Measurements from ENCODE around the gene SGSM2.

Gene SGSM2

DNA sequence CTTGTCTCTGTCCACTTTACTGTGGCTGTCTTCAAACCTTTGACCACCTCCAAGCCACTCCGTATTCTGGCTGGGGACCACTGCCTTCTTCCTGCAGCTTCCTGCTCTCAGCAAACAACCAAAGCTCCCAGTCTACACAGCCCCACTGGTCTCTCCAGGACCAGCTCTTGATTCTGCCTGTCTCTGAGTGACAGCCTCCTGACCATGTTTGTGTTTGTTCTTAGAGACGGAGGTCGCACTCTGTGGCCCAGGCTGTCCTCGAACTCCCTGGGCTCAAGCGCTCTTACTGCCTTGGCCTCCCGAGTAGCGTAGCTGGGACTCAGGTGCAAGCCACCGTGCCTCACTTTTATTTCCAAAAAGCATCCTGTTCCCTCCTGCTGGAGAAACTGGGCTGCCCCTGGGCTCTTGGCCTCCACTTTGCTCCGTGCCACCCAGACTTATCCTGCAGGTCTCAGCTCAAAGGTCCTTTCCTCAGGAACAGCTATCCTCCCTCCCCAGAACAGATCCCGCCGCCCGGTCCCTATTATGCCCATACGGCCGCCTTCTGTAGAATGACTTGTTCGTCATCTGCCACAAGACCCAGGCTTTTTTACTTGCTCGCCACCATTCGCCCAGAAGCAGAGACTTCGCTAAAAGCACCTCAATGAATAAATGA is 54.4 kb downstream of the SGSM2 start:
- H3K4me3 ChIP-seq (replicated peaks; ENCODE audit: insufficient read depth, low read length), result peak overlapping the region; percentile 35
- H3K27ac ChIP-seq (replicated peaks), result peak overlapping the region; percentile 99
- no peak for TF ChIP-seq GABPA (IDR thresholded peaks at IDR 0.05; ENCODE audit: low read depth)
- no peak for TF ChIP-seq REST (IDR thresholded peaks at IDR 0.05; ENCODE audit: insufficient replicate concordance, low read depth)
- TF ChIP-seq SPI1 (IDR thresholded peaks at IDR 0.05; ENCODE audit: borderline replicate concordance, low read depth), result no peak
- TF ChIP-seq CTCF (IDR thresholded peaks at IDR 0.05; ENCODE audit: insufficient read depth, low read length), result no peak
- TF ChIP-seq POLR2AphosphoS5 (IDR thresholded peaks at IDR 0.05; ENCODE audit: low read depth), result no peak

GRCh38 chr17:2392252-2393173 is 55.2 kb downstream of the SGSM2 start:
- H3K27ac ChIP-seq (replicated peaks), result peak overlapping the region; percentile 99
- peak; percentile 83 to 97 for DNase-seq (ENCODE audit: low read depth in 1 of 2, low spot score in 1 of 2)
- H3K27me3 ChIP-seq (ENCODE audit: insufficient read depth, poor library complexity, severe bottlenecking), result no peaks in the 10 kb centered on the region
- H3K4me3 ChIP-seq (replicated peaks; ENCODE audit: insufficient read depth, low read length), result peak overlapping the region; percentile 43
- TF ChIP-seq POLR2AphosphoS5 (IDR thresholded peaks at IDR 0.05; ENCODE audit: low read depth) (no peak; the same call in 1 of the 2 replicates), SPI1 (IDR thresholded peaks at IDR 0.05; ENCODE audit: borderline replicate concordance, low read depth) (peak; percentile 87)

More for the DNA sequence above, 54.4 kb downstream of the SGSM2 start:
- no peaks in the 10 kb centered on the region for H3K27me3 ChIP-seq (ENCODE audit: insufficient read depth, poor library complexity, severe bottlenecking)
- no peak for DNase-seq (ENCODE audit: low read depth in 1 of 2, low spot score in 1 of 2)

DNA sequence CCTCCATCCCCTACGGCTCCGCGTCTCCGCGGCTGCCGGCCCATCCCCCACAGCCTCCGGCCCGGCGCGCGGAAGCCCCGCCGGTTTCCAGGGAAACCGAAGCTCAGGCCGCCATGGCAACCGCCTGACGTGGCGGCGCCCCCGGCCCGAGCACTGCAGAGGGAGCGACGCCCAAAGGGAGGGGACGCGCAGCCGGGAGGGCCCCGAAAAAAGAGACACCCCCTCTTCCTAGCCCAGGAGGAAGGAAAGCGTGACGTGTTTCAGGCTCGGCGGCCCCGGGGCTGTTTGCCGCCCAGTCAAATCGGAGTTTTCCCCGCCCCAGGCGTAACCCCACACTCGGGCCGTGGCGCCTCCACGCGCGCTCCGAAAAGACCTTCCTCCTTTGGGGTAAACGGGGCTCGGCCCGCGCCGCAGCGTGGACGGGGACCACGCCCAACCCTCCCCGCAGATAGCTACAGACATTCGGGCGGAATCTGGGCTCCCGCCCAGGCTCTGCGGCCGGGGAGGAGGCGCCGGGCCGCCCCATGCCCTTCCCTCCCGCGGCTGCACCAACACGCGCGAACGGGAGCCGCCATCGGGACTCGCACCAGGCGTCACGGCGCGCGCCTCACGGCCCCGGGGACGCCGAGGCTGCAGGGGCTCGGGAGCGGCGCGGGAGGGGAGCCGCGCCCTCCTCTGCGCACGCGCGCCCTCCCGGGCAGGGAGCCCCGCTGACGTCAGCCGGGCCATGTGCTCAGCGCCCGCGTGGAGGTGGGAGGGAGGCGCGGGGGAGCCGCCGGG is 56.1 kb downstream of the SGSM2 start:
- peak; percentile 34; the same call in 1 of the 2 replicates for TF ChIP-seq POLR2AphosphoS5 (IDR thresholded peaks at IDR 0.05; ENCODE audit: low read depth)
- no peak for TF ChIP-seq REST (IDR thresholded peaks at IDR 0.05; ENCODE audit: insufficient replicate concordance, low read depth)
- DNase-seq (ENCODE audit: low read depth in 1 of 2, low spot score in 1 of 2), result peak; percentile 60 to 64
- no peaks in the 10 kb centered on the region for H3K27me3 ChIP-seq (ENCODE audit: insufficient read depth, poor library complexity, severe bottlenecking)
- peak overlapping the region; percentile 99 for H3K27ac ChIP-seq (replicated peaks)
- H3K4me3 ChIP-seq (replicated peaks; ENCODE audit: insufficient read depth, low read length), result peak overlapping the region; percentile 43

DNA sequence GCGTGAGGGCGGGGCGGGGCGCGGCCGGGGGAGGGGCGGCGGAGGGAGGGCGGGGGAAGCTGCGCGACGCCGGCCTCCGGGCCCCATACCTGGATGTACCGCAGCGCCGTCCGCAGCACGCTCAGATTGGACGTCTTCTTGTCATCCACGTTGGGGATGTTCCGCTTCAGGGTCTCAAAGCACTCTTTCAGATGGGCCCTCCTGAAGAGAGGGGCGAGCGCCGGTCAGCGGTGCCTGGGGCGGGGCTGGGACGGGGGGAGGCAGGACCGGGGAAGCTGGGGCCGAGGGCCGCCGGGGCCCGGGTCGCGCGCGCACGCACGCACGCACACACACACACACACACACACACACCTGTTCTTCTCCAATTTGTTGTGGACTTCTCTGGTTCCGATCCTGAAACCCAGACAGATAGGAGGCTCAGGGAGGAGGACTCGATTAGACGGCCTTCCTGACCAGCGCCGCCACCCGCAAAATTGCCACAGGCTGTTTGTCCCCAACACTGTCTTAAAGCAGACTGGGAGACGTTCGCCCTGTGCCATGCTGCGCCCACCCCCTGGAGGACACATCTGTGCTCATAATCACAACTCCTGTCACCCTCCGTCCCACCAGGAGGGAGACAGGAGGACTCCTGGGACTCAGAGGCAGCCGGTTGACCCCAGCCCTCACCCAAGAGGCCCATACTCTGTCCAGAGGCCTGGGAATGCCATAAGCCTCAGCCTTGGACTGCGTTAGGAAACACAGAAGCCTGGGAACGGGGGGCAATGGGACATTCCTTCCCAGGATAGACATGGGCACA is 56.9 kb downstream of the SGSM2 start:
- no peak overlapping the region for H3K27ac ChIP-seq (replicated peaks)
- no peak overlapping the region for H3K4me3 ChIP-seq (replicated peaks; ENCODE audit: insufficient read depth, low read length)
- TF ChIP-seq CTCF (IDR thresholded peaks at IDR 0.05; ENCODE audit: insufficient read depth, low read length) (no peak), GABPA (IDR thresholded peaks at IDR 0.05; ENCODE audit: low read depth) (no peak), SPI1 (IDR thresholded peaks at IDR 0.05; ENCODE audit: borderline replicate concordance, low read depth) (no peak), REST (IDR thresholded peaks at IDR 0.05; ENCODE audit: insufficient replicate concordance, low read depth) (no peak), POLR2AphosphoS5 (IDR thresholded peaks at IDR 0.05; ENCODE audit: low read depth) (no peak)
- no peak for DNase-seq (ENCODE audit: low read depth in 1 of 2, low spot score in 1 of 2)
- no peaks in the 10 kb centered on the region for H3K27me3 ChIP-seq (ENCODE audit: insufficient read depth, poor library complexity, severe bottlenecking)
